Naive B cell (primary cell): ENCODE results near the gene CCDC74A. TPM values are rescaled to one million over a fixed set of nuclear protein-coding genes. Genes with fewer than 3 reads are reported as not detected.
"Not testable (repeated sequence)": the region's sequence is repeated elsewhere in the genome, so short reads cannot be mapped to it uniquely, and the experiment has no call there.

ENCODE experiments used
- ATAC-seq, 2 donors: fragments of 150-1000 bp; cut with Tn5 transposase; 2 replicates each; pipeline ENCODE4 v1.10.0; 2021; ENCODE audit warnings: low read depth in 2 of 2, mild to moderate bottlenecking in 2 of 2, moderate library complexity in 2 of 2
- DNase-seq: peaks from one replicate; pipeline ENCODE4 v3.0.0; 2022
- H3K27ac Mint-ChIP-seq, 6 donors: one replicate each; pipeline ENCODE4 v1.8.0; 2020 to 2022; ENCODE audit warnings: mild to moderate bottlenecking in 6 of 6, mixed read lengths in 6 of 6, moderate library complexity in 5 of 6, inconsistent platforms in 2 of 6
- H3K27me3 Mint-ChIP-seq, 3 donors: one replicate each; pipeline ENCODE4 v1.8.0; 2021 to 2022; ENCODE audit warnings: mixed read lengths in 3 of 3, mild to moderate bottlenecking in 1 of 3
- H3K36me3 Mint-ChIP-seq, 2 donors: one replicate each; pipeline ENCODE4 v1.8.0; 2020 to 2022; ENCODE audit warnings: mixed read lengths in 2 of 2, inconsistent platforms in 1 of 2, mild to moderate bottlenecking in 1 of 2
- H3K4me1 Mint-ChIP-seq, 3 donors: one replicate each; pipeline ENCODE4 v1.8.0; 2020 to 2022; ENCODE audit warnings: mixed read lengths in 3 of 3, inconsistent platforms in 1 of 3, mild to moderate bottlenecking in 1 of 3, moderate library complexity in 1 of 3
- H3K4me3 Mint-ChIP-seq, 8 donors: one replicate each; pipeline ENCODE4 v1.8.0; 2020 to 2022; ENCODE audit warnings: mild to moderate bottlenecking in 8 of 8, mixed read lengths in 8 of 8, moderate library complexity in 8 of 8, inconsistent platforms in 2 of 8
- H3K9me3 Mint-ChIP-seq, 7 donors: one replicate each; pipeline ENCODE4 v1.8.0; 2020 to 2022; ENCODE audit warnings: mixed read lengths in 7 of 7, mild to moderate bottlenecking in 5 of 7, inconsistent platforms in 2 of 7, moderate library complexity in 1 of 7
- polyA plus RNA-seq, 6 donors: library from polyadenylated mRNA; unstranded; fragments of 300-500 nt; fragmentation: Illumina TruSeq; gene quantifications; one replicate each; pipeline ENCODE4 v1.2.3, GENCODE V29; 2021; ENCODE audit warnings: low read depth in 6 of 6

The CCDC74A gene
- polyA plus RNA-seq, 6 donors from 2014 or later: 0.27 TPM; not detected in 4

- H3K4me3 Mint-ChIP-seq: peak overlapping the region; percentile 64 to 93 (median 81)
- not testable (repeated sequence) for H3K9me3 Mint-ChIP-seq, DNase-seq, H3K27me3 Mint-ChIP-seq, H3K36me3 Mint-ChIP-seq, ATAC-seq
- H3K4me1 Mint-ChIP-seq: peaks cover 3 to 15% (median 5%) of the 10 kb centered on the region in 3 donors
- peak overlapping the region in 1 of 6 donors; percentile 85 for H3K27ac Mint-ChIP-seq
Observed at GRCh38 chr2:131528981-131529863, 1.5 kb downstream of the CCDC74A start.

DNA sequence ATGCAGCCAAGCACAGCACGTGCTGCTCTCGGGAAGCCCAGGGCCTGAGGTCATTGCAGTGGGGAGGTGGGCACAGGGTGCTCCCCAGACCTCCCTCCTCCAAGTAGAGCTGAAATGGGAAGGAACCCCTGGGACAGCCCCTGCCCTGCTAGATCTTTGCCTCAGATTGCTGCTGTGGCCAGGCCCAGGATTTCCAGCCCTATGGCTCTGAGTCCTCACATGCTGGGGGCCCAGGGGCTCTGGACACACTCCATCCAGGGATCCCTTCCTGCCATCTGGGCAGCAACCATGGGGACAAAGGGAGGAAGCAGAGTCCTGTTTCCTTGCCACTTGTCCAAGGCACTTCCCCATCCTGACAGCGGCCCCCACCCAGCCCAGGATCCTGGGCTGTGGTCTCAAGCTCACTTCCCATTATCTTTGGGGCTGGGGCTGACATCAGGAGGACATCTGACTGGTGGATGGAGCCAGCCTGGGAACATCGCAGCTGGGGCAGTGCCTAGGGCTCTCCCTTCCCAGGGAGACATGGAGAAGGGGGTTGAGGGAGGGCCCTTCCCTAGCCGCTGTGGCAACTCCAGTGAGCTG, 2.3 kb downstream of the CCDC74A start:
- not testable (repeated sequence) for H3K9me3 Mint-ChIP-seq, H3K27me3 Mint-ChIP-seq, ATAC-seq, H3K27ac Mint-ChIP-seq, DNase-seq, H3K36me3 Mint-ChIP-seq
- peaks cover 3 to 15% (median 5%) of the 10 kb centered on the region in 3 donors for H3K4me1 Mint-ChIP-seq
- peak overlapping the region in 2 of 8 donors; percentile 73 to 82 for H3K4me3 Mint-ChIP-seq

DNA sequence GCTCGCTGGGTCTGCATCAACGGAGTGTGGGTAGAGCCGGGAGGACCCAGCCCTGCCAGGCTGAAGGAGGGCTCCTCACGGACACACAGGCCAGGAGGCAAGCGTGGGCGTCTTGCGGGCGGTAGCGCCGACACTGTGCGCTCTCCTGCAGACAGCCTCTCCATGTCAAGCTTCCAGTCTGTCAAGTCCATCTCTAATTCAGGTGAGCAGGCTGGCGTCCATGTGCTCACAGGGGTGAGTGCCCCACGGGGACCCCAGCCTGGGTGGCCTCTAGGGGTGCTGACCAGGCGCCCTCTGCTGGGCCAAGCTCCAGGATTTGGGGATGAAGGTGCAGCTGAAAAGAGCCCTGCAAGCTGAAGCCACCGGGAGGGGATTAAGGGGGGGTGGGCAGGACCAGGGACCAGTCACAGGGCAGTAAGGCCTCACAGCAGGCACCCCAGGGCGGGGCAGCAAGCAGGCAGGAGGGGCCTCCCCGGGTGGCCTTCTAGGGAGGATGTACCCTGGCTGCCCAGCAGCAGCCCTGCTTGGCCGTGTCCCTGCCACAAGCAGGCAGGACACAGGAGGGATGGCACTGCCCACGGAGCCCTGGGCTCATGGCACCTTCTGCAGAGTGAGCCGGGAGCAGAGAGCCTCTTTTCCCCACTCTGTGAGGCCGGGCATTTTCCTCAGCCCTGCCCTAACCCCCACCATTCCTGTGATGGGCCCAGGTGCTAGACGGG, 3.1 kb downstream of the CCDC74A start:
- not testable (repeated sequence) for H3K27me3 Mint-ChIP-seq, ATAC-seq, H3K36me3 Mint-ChIP-seq, DNase-seq, H3K9me3 Mint-ChIP-seq, H3K4me3 Mint-ChIP-seq
- peak overlapping the region in 1 of 6 donors; percentile 24 for H3K27ac Mint-ChIP-seq
- peaks cover 3 to 15% (median 5%) of the 10 kb centered on the region in 3 donors for H3K4me1 Mint-ChIP-seq

DNA sequence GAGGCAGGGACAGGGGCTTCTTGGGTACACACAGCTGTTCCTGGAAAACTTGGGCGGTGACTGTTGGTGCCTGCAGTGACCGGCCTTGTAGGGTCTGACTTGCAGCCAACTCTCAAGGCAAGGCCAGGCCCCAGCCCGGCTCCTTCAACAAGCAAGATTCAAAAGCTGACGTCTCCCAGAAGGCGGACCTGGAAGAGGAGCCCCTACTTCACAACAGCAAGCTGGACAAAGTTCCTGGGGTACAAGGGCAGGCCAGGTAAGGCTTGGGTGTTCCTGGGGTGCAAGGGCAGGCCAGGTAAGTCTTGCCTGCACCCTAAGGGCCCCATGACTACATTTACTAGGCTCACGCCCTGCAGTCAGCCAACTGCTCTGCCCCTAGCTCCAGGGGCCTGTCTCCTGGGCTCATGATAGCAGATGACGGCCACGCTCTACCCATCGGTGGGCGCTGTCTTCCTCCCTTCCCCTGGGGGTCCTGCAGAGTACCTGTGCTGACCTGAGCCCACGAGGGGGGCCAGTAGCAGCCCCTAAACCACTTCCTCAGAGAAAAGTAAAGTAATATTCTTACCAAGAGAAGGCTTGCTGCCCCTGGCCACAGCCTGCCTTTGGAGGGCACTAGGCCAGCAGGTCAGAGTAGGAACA, 4.0 kb downstream of the CCDC74A start:
- H3K27ac Mint-ChIP-seq, H3K4me3 Mint-ChIP-seq, H3K36me3 Mint-ChIP-seq, H3K27me3 Mint-ChIP-seq, H3K9me3 Mint-ChIP-seq, DNase-seq, ATAC-seq: not testable (repeated sequence)
- H3K4me1 Mint-ChIP-seq: peaks cover 3 to 15% (median 5%) of the 10 kb centered on the region in 3 donors

- H3K9me3 Mint-ChIP-seq, ATAC-seq, H3K4me3 Mint-ChIP-seq, H3K27ac Mint-ChIP-seq, H3K36me3 Mint-ChIP-seq, DNase-seq: not testable (repeated sequence)
- peaks cover 0 to 12% (median 7%) of the 10 kb centered on the region in 3 donors for H3K27me3 Mint-ChIP-seq
- peaks cover 3 to 10% (median 5%) of the 10 kb centered on the region in 3 donors for H3K4me1 Mint-ChIP-seq
Observed at GRCh38 chr2:131532723-131533608, 5.3 kb downstream of the CCDC74A start.

GRCh38 chr2:131533609-131534316, 6.1 kb downstream of the CCDC74A start:
- Mint-ChIP-seq H3K27me3 (peaks cover 0 to 19% (median 7%) of the 10 kb centered on the region in 3 donors), H3K27ac (peak overlapping the region in 1 of 6 donors; percentile 18)
- DNase-seq, H3K4me1 Mint-ChIP-seq, H3K4me3 Mint-ChIP-seq, ATAC-seq, H3K36me3 Mint-ChIP-seq, H3K9me3 Mint-ChIP-seq: not testable (repeated sequence)

GRCh38 chr2:131534317-131534672, 6.6 kb downstream of the CCDC74A start:
- H3K4me1 Mint-ChIP-seq, H3K27ac Mint-ChIP-seq, DNase-seq, ATAC-seq, H3K9me3 Mint-ChIP-seq, H3K4me3 Mint-ChIP-seq, H3K36me3 Mint-ChIP-seq: not testable (repeated sequence)
- peaks cover 0 to 18% (median 4%) of the 10 kb centered on the region in 3 donors for H3K27me3 Mint-ChIP-seq

- peaks cover 0 to 16% (median 0%) of the 10 kb centered on the region in 3 donors for H3K27me3 Mint-ChIP-seq
- H3K27ac Mint-ChIP-seq: not testable (repeated sequence)
Observed at GRCh38 chr2:131534965-131535364, 7.3 kb downstream of the CCDC74A start.

DNA sequence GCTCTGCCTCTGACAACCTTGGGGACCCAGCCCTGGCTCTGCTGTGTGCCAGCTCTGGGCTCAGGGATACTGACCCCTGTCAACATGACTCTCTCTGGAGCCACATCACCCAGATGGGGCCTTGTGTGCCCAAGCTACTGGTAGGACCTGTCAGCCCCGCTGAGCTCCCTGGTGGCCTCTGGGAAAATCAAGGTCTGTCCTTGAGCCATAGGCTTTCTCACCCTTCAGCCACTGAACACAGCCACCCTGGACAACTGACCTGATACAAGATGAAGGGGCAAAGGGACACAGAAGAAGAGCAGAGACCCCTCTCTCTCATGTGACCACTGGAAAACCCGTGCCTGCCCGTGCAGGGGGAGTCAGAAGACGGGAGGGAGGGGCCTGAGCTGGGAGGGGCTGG, 7.8 kb downstream of the CCDC74A start:
- Mint-ChIP-seq H3K4me1 (no peaks in the 10 kb centered on the region), H3K27ac (peak overlapping the region in 1 of 6 donors; percentile 1), H3K27me3 (peaks cover 0 to 16% (median 0%) of the 10 kb centered on the region in 3 donors), H3K4me3 (no peak overlapping the region), H3K36me3 (no peaks in the 10 kb centered on the region), H3K9me3 (no peaks in the 10 kb centered on the region)
- ATAC-seq (no peak), DNase-seq (no peak)

More at GRCh38 chr2:131534965-131535364, 7.3 kb downstream of the CCDC74A start:
- not testable (repeated sequence) for H3K4me3 Mint-ChIP-seq, H3K9me3 Mint-ChIP-seq, H3K4me1 Mint-ChIP-seq, H3K36me3 Mint-ChIP-seq, ATAC-seq, DNase-seq

- not testable (repeated sequence) for H3K27ac Mint-ChIP-seq, H3K4me1 Mint-ChIP-seq, ATAC-seq, H3K9me3 Mint-ChIP-seq, H3K4me3 Mint-ChIP-seq, H3K36me3 Mint-ChIP-seq, DNase-seq
- peaks cover 0 to 16% (median 0%) of the 10 kb centered on the region in 3 donors for H3K27me3 Mint-ChIP-seq
Observed at GRCh38 chr2:131535951-131536826, 8.5 kb downstream of the CCDC74A start.

GRCh38 chr2:131536841-131537240, 9.2 kb downstream of the CCDC74A start:
- H3K9me3 Mint-ChIP-seq, H3K36me3 Mint-ChIP-seq, H3K27ac Mint-ChIP-seq, H3K4me1 Mint-ChIP-seq, DNase-seq, H3K4me3 Mint-ChIP-seq, ATAC-seq: not testable (repeated sequence)
- peaks cover 0 to 16% (median 0%) of the 10 kb centered on the region in 3 donors for H3K27me3 Mint-ChIP-seq
